GM18868 (cell line): ENCODE results near the gene SPINK6.

ENCODE experiments used
- ATAC-seq: cut with Tn5 transposase; IDR thresholded peaks from one replicate; pipeline ENCODE4 v1.9.1; 2021; ENCODE audit warnings: mild to moderate bottlenecking, moderate library complexity; ENCODE audit not compliant: unreplicated experiment

The SPINK6 gene

GRCh38 chr5:148221508-148221907, 18.7 kb downstream of the SPINK6 start:
- ATAC-seq: no peak

GRCh38 chr5:148224117-148224742, 21.4 kb downstream of the SPINK6 start:
- no peak for ATAC-seq

- ATAC-seq: no peak
Observed at GRCh38 chr5:148228392-148228984, 25.6 kb downstream of the SPINK6 start.

- ATAC-seq: no peak
Observed at GRCh38 chr5:148229840-148230239, 27.0 kb downstream of the SPINK6 start.

GRCh38 chr5:148230240-148230639, 27.4 kb downstream of the SPINK6 start:
- ATAC-seq: no peak

- ATAC-seq: no peak
Observed at GRCh38 chr5:148237785-148238417, 35.1 kb downstream of the SPINK6 start.

- no peak for ATAC-seq
Observed at GRCh38 chr5:148238418-148238794, 35.6 kb downstream of the SPINK6 start, which contains the start of gene MARCOL. Gene MARCOL, plus strand, starts transcription at chr5:148238525. Its CDS starts 73 bp downstream, at chr5:148238598.

- ATAC-seq: no peak
Observed at GRCh38 chr5:148248894-148249293, 46.1 kb downstream of the SPINK6 start.

- ATAC-seq: no peak
Observed at GRCh38 chr5:148255456-148255855, 52.6 kb downstream of the SPINK6 start.

- no peak for ATAC-seq
Observed at GRCh38 chr5:148259288-148259687, 56.4 kb downstream of the SPINK6 start.

- no peak for ATAC-seq
Observed at GRCh38 chr5:148261221-148261620, 58.4 kb downstream of the SPINK6 start.
